Thoracic aorta (tissue), 2 donors: ENCODE measurements around the gene WFDC2. TPM values are rescaled to one million over a fixed set of nuclear protein-coding genes. Genes with fewer than 3 reads are reported as not detected.

Experiments
- ATAC-seq: fragments of 150-250 bp; one replicate; pipeline ENCODE4 v1.8.0; 2017; ENCODE audit warnings: low read depth; ENCODE audit not compliant: insufficient number of reproducible peaks, low FRiP score
- DNase-seq: peaks from one replicate; pipeline ENCODE4 v3.0.0-alpha.2; 2020; ENCODE audit warnings: low spot score
- H3K27ac ChIP-seq, 2 donors: fragments of 200-600 bp; sonication (generic); 1 replicate in 1 of 2; 2 replicates in 1 of 2; pipeline ENCODE4 v1.5.1; 2016; ENCODE audit warnings: mild to moderate bottlenecking in 2 of 2, moderate library complexity in 2 of 2
- H3K27me3 ChIP-seq: fragments of 200-600 bp; sonication (generic); replicated peaks from 2 replicates; pipeline ENCODE4 v1.6.0; 2016; ENCODE audit warnings: mild to moderate bottlenecking; ENCODE audit not compliant: insufficient read depth
- H3K36me3 ChIP-seq: fragments of 200-600 bp; sonication (generic); one replicate; pipeline ENCODE4 v1.5.1; 2016
- H3K4me1 ChIP-seq, 2 donors: fragments of 200-600 bp; sonication (generic); 1 replicate in 1 of 2; 2 replicates in 1 of 2; pipeline versions ENCODE4 v1.5.1 to v1.6.0; 2016; ENCODE audit warnings: low read depth in 2 of 2, mild to moderate bottlenecking in 1 of 2; ENCODE audit not compliant: control insufficient read depth in 1 of 2
- H3K4me3 ChIP-seq: fragments of 200-600 bp; sonication (generic); 2 replicates; pipeline ENCODE4 v1.5.1; 2016; ENCODE audit warnings: mild to moderate bottlenecking
- H3K9me3 ChIP-seq: fragments of 200-600 bp; sonication (generic); 2 replicates; pipeline ENCODE4 v1.5.1; 2016
- CTCF ChIP-seq: fragments of 200-600 bp; sonication (generic); IDR thresholded peaks from one replicate; pipeline ENCODE4 v1.5.1; 2019; ENCODE audit warnings: antibody characterized with exemption
- total RNA-seq, 2 donors: library from RNA; depleted of rRNA; stranded (reverse); fragments of >200 nt; gene quantifications; one replicate each; pipeline versions ENCODE4 v1.1.0 to v1.2.3, GENCODE V29; 2016

The WFDC2 gene
- total RNA-seq, 2 donors from 2014 or later: not detected

DNA sequence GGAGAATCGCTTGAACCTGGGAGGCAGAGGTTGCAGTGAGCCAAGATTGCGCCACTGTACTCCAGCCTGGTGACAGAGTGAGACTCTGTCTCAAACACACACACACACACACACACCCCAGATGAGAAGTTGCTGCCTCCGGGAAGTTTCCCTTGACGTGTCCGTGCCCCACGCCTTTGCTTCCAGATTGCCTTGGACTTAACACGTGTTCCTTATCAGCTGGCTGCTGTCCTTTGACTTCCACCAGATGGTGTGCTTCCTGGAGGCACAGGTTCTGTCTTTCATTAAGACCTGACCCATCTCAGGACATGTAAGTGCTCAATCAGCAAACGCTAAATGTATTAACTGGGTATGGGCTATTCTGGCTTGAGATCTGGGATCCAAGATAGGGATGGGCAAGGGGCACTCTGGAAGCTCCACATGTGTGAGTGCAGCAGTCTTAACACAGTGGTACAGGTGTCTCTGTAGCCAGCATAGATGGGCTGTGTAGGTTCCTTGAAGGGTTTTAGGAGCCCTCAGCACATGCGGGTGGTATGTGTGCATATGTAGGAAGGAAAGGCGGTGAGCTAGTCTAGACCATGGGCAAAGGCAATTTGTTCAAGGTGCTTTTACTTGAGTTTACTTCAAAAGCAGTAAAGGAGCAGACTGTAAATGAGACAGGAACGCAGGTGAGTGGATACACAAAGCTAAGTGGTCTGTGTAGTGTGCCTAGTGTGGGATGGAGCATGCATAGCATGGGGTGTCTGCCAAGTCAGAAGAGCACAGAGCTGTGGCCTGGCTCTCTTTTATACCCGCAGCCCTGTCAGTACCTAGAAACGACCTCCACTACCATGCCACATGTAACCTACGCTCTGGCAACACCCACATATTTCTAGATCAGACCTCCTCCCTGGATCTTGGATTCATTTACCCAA lies 42.1 kb upstream of the WFDC2 start:
- Histone ChIP-seq H3K4me1 (no peaks in the 10 kb centered on the region), H3K4me3 (no peak overlapping the region), H3K27ac (no peak overlapping the region), H3K9me3 (no peaks in the 10 kb centered on the region), H3K27me3 (no peaks in the 10 kb centered on the region), H3K36me3 (peaks cover 28% of the 10 kb centered on the region)
- no peak for TF ChIP-seq CTCF
- ATAC-seq: no peak
- DNase-seq: no peak

DNA sequence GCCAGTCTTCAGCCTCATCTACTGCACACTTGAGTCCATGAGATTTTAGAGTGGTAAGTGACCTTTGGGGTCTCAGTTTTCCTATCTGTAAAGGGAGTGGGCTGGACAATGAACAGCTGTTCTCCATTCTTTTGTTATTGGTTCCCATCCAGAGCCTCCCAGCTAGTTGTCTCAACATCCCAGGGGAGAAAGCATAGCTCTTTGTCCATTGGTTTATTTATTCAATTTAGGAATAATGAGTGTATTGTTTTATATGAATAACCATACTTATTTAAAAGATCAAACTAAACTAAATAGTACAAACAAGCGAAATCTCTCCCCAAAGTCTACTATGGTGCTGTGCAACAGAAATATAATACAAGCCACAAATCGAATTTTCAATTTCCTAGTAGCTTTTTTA lies 39.9 kb upstream of the WFDC2 start:
- Histone ChIP-seq H3K4me3 (no peak overlapping the region), H3K36me3 (peaks cover 15% of the 10 kb centered on the region), H3K4me1 (peaks cover 0 to 6% of the 10 kb centered on the region in 2 donors), H3K27me3 (no peaks in the 10 kb centered on the region), H3K27ac (no peak overlapping the region), H3K9me3 (no peaks in the 10 kb centered on the region)
- no peak for DNase-seq
- ATAC-seq: no peak
- TF ChIP-seq CTCF: no peak

GRCh38 chr20:45432294-45432693 lies 37.3 kb upstream of the WFDC2 start:
- no peak for TF ChIP-seq CTCF
- no peaks in the 10 kb centered on the region for H3K27me3 ChIP-seq
- no peak overlapping the region for H3K27ac ChIP-seq
- peaks cover 0 to 13% of the 10 kb centered on the region in 2 donors for H3K4me1 ChIP-seq
- no peaks in the 10 kb centered on the region for H3K9me3 ChIP-seq
- no peak for DNase-seq
- ATAC-seq: no peak
- H3K4me3 ChIP-seq: no peak overlapping the region
- H3K36me3 ChIP-seq: peaks cover 4% of the 10 kb centered on the region

GRCh38 chr20:45433316-45433715 lies 36.2 kb upstream of the WFDC2 start:
- Histone ChIP-seq H3K36me3 (no peaks in the 10 kb centered on the region), H3K4me1 (peaks cover 0 to 13% of the 10 kb centered on the region in 2 donors), H3K27me3 (no peaks in the 10 kb centered on the region), H3K4me3 (no peak overlapping the region), H3K9me3 (no peaks in the 10 kb centered on the region), H3K27ac (peak overlapping the region; percentile 42 to 56)
- no peak for ATAC-seq
- DNase-seq: no peak
- TF ChIP-seq CTCF: no peak

GRCh38 chr20:45433976-45434375 lies 35.6 kb upstream of the WFDC2 start:
- no peak for DNase-seq
- Histone ChIP-seq H3K9me3 (no peaks in the 10 kb centered on the region), H3K4me1 (peaks cover 0 to 13% of the 10 kb centered on the region in 2 donors), H3K27me3 (no peaks in the 10 kb centered on the region), H3K4me3 (no peak overlapping the region), H3K36me3 (no peaks in the 10 kb centered on the region), H3K27ac (peak overlapping the region; percentile 5 to 56)
- ATAC-seq: no peak
- no peak for TF ChIP-seq CTCF
